Left ventricle myocardium inferior (tissue), 1 donor: ENCODE measurements around the gene AKAP12. TPM values are rescaled to one million over a fixed set of nuclear protein-coding genes. Genes with fewer than 3 reads are reported as not detected.
A peak's percentile ranks its signal among the peaks of the same experiment; 100 is the strongest.

Source experiments
- DNase-seq: peaks from one replicate; pipeline ENCODE4 v3.0.0-alpha.2; 2020
- H3K27ac ChIP-seq: fragments of 200-600 bp; replicated peaks from 2 replicates; pipeline ENCODE4 v1.8.0; 2021
- H3K27me3 ChIP-seq: fragments of 200-600 bp; 2 replicates; pipeline ENCODE4 v1.8.0; 2021; ENCODE audit warnings: low read depth
- H3K36me3 ChIP-seq: fragments of 200-600 bp; 2 replicates; pipeline ENCODE4 v1.8.0; 2021
- H3K4me1 ChIP-seq: fragments of 200-600 bp; 2 replicates; pipeline ENCODE4 v1.8.0; 2021
- H3K4me3 ChIP-seq: fragments of 200-600 bp; 2 replicates; pipeline ENCODE4 v1.8.0; 2021; ENCODE audit warnings: mild to moderate bottlenecking, moderate library complexity
- H3K9me3 ChIP-seq: fragments of 200-600 bp; replicated peaks from 2 replicates; pipeline ENCODE4 v1.8.0; 2021
- intact Hi-C: fragments of 100-400 bp; cut with micrococcal nuclease; formaldehyde crosslinking; loops from one replicate; pipeline ENCODE4 v1.11.0; 2022
- total RNA-seq: library from RNA; stranded (reverse); fragmentation: NEBNext Ultra II Directional; extraction: Animal tissue kit (Norgen Biotek cat#: 25700); gene quantifications from one replicate; pipeline ENCODE4 v1.2.1, GENCODE V29; 2021
- TF ChIP-seq, protein P1 (sequence below): fragments of 200-600 bp; IDR thresholded peaks from 2 replicates; pipeline ENCODE4 v1.8.0; 2021; ENCODE audit warnings: antibody characterized with exemption, mild to moderate bottlenecking, borderline replicate concordance
- donor health status: DM: no; HTN: yes; CAD: no; lungs with severe emphysema.

Gene AKAP12
- total RNA-seq, 1 donor from 2014 or later: 13.1 TPM

DNA sequence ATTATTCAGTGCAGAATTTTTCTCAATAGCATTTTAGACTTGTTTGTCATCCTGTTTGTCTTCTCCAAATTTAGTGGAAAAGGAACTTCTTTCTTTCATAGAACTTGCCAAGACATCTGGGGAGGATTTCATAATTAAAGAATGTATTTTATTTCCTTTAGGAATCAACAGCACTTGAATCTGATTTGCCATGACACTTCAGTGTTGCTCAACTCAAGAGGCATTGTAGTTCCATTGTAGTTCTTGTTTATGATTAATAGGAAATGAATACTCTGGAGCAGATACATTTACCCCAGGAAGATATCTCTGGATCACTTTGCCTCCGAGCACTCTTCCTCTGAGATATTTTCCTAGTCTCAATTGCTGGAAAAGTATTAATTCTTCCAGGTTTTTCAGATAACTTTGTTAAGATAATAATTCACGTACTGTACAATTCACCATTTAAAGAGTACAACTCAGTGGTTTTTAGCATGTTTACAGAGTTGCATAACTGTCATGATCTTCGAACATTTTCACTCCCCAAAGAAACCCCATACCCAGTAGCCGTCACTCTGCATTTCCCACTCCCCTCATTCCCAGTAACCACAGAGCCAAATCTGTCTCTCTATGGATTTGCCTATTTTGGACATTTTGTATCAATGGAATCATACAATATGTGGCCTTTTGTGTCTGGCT lies 29.7 kb downstream of the AKAP12 start:
- TF ChIP-seq, protein P1, sequence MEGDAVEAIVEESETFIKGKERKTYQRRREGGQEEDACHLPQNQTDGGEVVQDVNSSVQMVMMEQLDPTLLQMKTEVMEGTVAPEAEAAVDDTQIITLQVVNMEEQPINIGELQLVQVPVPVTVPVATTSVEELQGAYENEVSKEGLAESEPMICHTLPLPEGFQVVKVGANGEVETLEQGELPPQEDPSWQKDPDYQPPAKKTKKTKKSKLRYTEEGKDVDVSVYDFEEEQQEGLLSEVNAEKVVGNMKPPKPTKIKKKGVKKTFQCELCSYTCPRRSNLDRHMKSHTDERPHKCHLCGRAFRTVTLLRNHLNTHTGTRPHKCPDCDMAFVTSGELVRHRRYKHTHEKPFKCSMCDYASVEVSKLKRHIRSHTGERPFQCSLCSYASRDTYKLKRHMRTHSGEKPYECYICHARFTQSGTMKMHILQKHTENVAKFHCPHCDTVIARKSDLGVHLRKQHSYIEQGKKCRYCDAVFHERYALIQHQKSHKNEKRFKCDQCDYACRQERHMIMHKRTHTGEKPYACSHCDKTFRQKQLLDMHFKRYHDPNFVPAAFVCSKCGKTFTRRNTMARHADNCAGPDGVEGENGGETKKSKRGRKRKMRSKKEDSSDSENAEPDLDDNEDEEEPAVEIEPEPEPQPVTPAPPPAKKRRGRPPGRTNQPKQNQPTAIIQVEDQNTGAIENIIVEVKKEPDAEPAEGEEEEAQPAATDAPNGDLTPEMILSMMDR: no peak
- Histone ChIP-seq H3K9me3 (no peaks in the 10 kb centered on the region), H3K36me3 (no peaks in the 10 kb centered on the region), H3K27ac (peak overlapping the region; percentile 67), H3K27me3 (no peaks in the 10 kb centered on the region), H3K4me3 (no peak overlapping the region), H3K4me1 (no peaks in the 10 kb centered on the region)
- intact Hi-C loops: no loop called here
- no peak for DNase-seq

DNA sequence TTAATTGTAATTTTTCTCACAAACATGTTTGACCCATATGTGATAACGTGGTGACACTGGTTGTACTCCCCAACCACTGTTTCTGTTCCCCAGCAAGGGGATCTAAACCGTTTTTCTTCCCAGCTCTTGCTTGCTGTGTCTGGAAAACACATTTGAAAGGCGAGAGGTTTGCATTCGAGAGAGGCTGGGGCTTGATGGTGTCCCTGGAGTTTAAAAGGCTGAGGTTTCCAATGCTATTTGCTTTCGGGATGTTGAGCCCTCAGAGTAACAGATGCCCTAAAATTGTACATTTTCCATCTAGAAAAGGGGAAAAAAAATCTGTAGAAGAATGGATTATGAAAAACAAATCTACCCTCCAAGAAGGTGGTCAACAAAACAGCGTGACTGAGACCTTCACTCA lies 35.4 kb downstream of the AKAP12 start:
- Histone ChIP-seq H3K27ac (no peak overlapping the region), H3K27me3 (no peaks in the 10 kb centered on the region), H3K36me3 (no peaks in the 10 kb centered on the region), H3K4me1 (peaks cover 15% of the 10 kb centered on the region), H3K9me3 (no peaks in the 10 kb centered on the region), H3K4me3 (no peak overlapping the region)
- no peak for DNase-seq
- TF ChIP-seq, protein P1: no peak
- intact Hi-C loops: no loop called here

DNA sequence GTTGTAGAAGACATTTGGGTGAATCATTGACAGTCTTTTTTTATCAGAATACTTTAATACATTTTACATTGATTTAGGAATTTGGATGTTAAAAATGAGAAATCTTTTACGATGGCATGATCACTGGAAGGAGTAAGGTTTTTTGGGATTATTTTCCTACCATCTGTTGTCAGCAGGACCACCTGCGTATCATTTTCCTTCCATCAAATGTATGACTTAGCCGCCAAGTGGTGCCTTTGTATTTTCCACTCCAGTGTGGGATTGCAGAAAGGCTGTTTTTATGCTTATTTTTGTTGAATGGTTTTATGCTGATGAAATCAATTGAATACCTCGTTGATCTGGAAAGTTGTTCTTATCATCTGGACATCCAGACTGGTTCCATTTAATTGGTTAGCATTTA lies 35.8 kb downstream of the AKAP12 start:
- H3K4me1 ChIP-seq: peaks cover 15% of the 10 kb centered on the region
- intact Hi-C loops: no loop called here
- TF ChIP-seq, protein P1: no peak

DNA sequence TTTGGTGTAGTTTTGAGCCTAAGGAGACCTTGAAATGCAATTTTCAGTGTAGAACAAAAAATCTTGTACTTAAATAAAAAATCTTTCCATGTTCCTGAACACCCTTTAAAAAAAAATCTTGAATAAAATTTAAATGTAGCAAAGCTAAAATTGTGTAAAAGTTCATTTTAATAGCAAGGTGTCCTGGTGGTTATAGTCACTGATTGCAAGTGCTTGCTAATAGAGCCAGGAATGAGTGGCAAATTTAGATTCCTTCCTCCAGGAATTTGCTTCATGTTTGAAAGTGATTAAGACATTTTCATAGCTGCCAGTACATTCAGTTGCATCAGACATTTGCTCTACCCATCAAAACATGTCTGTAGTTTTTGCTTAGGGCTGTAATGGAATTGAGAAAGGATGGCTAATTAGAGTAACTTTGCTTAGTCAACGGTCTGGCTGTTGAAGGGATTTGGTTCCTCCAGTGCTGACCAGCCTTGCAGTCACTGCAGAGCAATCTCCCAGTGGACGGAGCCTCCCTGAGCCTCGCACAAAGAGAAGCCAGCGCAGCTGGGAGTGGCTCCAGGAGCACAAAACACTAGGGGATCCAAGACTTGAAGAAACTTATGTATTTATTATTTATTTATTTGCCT lies 36.5 kb downstream of the AKAP12 start:
- H3K27ac ChIP-seq: peak overlapping the region; percentile 40
- H3K4me3 ChIP-seq: no peak overlapping the region
- intact Hi-C loops: no loop called here
- peaks cover 15% of the 10 kb centered on the region for H3K4me1 ChIP-seq
- no peaks in the 10 kb centered on the region for H3K36me3 ChIP-seq
- DNase-seq: peak; percentile 41
- TF ChIP-seq, protein P1: no peak
- H3K27me3 ChIP-seq: no peaks in the 10 kb centered on the region
- H3K9me3 ChIP-seq: no peaks in the 10 kb centered on the region

More for the DNA sequence above, 35.8 kb downstream of the AKAP12 start:
- no peak for DNase-seq
- no peaks in the 10 kb centered on the region for H3K36me3 ChIP-seq
- no peaks in the 10 kb centered on the region for H3K9me3 ChIP-seq
- no peak overlapping the region for H3K27ac ChIP-seq
- H3K27me3 ChIP-seq: no peaks in the 10 kb centered on the region
- H3K4me3 ChIP-seq: no peak overlapping the region

DNA sequence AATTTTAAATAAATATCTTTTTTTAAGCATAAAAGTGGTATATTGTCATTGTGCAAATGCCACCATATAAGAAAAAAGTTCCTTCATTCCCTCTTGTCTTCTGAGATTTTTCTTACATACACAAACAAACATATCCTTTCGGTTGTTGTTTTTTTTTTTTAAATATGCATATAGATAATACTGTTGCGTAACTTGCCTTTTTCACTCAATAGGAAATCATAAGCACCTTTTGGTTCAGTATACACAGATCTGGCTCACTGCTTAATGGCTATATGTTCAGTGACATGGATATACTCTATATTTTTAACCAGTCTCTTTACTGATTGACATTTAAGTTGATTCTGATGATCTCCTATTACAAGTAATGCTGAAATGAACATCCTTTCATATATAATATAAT lies 40.1 kb downstream of the AKAP12 start:
- TF ChIP-seq, protein P1: no peak
- Histone ChIP-seq H3K4me1 (peaks cover 22% of the 10 kb centered on the region), H3K27ac (no peak overlapping the region), H3K27me3 (no peaks in the 10 kb centered on the region), H3K4me3 (no peak overlapping the region), H3K36me3 (no peaks in the 10 kb centered on the region), H3K9me3 (no peaks in the 10 kb centered on the region)
- DNase-seq: no peak
- intact Hi-C loops: no loop called here
